ENCODE data around the gene RC3H2. TPM values are rescaled to one million over a fixed set of nuclear protein-coding genes. Genes with fewer than 3 reads are reported as not detected.
"Not testable (repeated sequence)": the region's sequence is repeated elsewhere in the genome, so short reads cannot be mapped to it uniquely, and the experiment has no call there.

The RC3H2 gene
- total RNA-seq, 1 experiment from 2014 or later, result 21.6 TPM

- Histone ChIP-seq H3K36me3 (replicated peaks; ENCODE audit: control insufficient read depth, insufficient read depth, low read length) (peaks cover 5% of the 10 kb centered on the region), H3K27me3 (ENCODE audit: control insufficient read depth, insufficient read depth, low read length) (no peaks in the 10 kb centered on the region), H3K4me3 (ENCODE audit: insufficient read depth, low read depth, low read length) (no peak overlapping the region)
- DNase-seq, result no peak
Observed at GRCh38 chr9:122939601-122940000, 34.4 kb upstream of the RC3H2 start.

GRCh38 chr9:122936883-122937282, 31.7 kb upstream of the RC3H2 start:
- Histone ChIP-seq H3K27me3 (ENCODE audit: control insufficient read depth, insufficient read depth, low read length) (no peaks in the 10 kb centered on the region), H3K36me3 (replicated peaks; ENCODE audit: control insufficient read depth, insufficient read depth, low read length) (peaks cover 5% of the 10 kb centered on the region), H3K4me3 (ENCODE audit: insufficient read depth, low read depth, low read length) (no peak overlapping the region)
- no peak for DNase-seq

- DNase-seq, result no peak
- Histone ChIP-seq H3K27me3 (ENCODE audit: control insufficient read depth, insufficient read depth, low read length) (no peaks in the 10 kb centered on the region), H3K36me3 (replicated peaks; ENCODE audit: control insufficient read depth, insufficient read depth, low read length) (peaks cover 5% of the 10 kb centered on the region), H3K4me3 (ENCODE audit: insufficient read depth, low read depth, low read length) (no peak overlapping the region)
Observed at GRCh38 chr9:122936464-122936863, 31.3 kb upstream of the RC3H2 start.

GRCh38 chr9:122931226-122932121, 26.3 kb upstream of the RC3H2 start, which contains the start of gene ZBTB26:
ZBTB26 (minus strand) TSS chr9:122931512; CDS start chr9:122919934, 11,578 bp downstream.
- H3K4me3 ChIP-seq (ENCODE audit: insufficient read depth, low read depth, low read length), result peak within 1 kb of the TSS; percentile 69
- peaks cover 3% of the 10 kb centered on the region for H3K36me3 ChIP-seq (replicated peaks; ENCODE audit: control insufficient read depth, insufficient read depth, low read length)
- no peaks in the 10 kb centered on the region for H3K27me3 ChIP-seq (ENCODE audit: control insufficient read depth, insufficient read depth, low read length)
- peak; percentile 98 for DNase-seq

- no peak for DNase-seq
- H3K27me3 ChIP-seq (ENCODE audit: control insufficient read depth, insufficient read depth, low read length), result no peaks in the 10 kb centered on the region
- peak overlapping the region; percentile 69 for H3K4me3 ChIP-seq (ENCODE audit: insufficient read depth, low read depth, low read length)
- no peaks in the 10 kb centered on the region for H3K36me3 ChIP-seq (replicated peaks; ENCODE audit: control insufficient read depth, insufficient read depth, low read length)
Observed at GRCh38 chr9:122930541-122931225, 25.5 kb upstream of the RC3H2 start.

GRCh38 chr9:122929796-122930354, 24.7 kb upstream of the RC3H2 start:
- Histone ChIP-seq H3K4me3 (ENCODE audit: insufficient read depth, low read depth, low read length) (no peak overlapping the region), H3K27me3 (ENCODE audit: control insufficient read depth, insufficient read depth, low read length) (no peaks in the 10 kb centered on the region), H3K36me3 (replicated peaks; ENCODE audit: control insufficient read depth, insufficient read depth, low read length) (no peaks in the 10 kb centered on the region)
- DNase-seq, result no peak

GRCh38 chr9:122923947-122924346, 18.8 kb upstream of the RC3H2 start:
- H3K27me3 ChIP-seq (ENCODE audit: control insufficient read depth, insufficient read depth, low read length), result no peaks in the 10 kb centered on the region
- H3K4me3 ChIP-seq (ENCODE audit: insufficient read depth, low read depth, low read length), result no peak overlapping the region

GRCh38 chr9:122922713-122923112, 17.6 kb upstream of the RC3H2 start:
- no peak for DNase-seq
- Histone ChIP-seq H3K4me3 (ENCODE audit: insufficient read depth, low read depth, low read length) (no peak overlapping the region), H3K36me3 (replicated peaks; ENCODE audit: control insufficient read depth, insufficient read depth, low read length) (peaks cover 6% of the 10 kb centered on the region), H3K27me3 (ENCODE audit: control insufficient read depth, insufficient read depth, low read length) (no peaks in the 10 kb centered on the region)

More at GRCh38 chr9:122923947-122924346, 18.8 kb upstream of the RC3H2 start:
- H3K36me3 ChIP-seq (replicated peaks; ENCODE audit: control insufficient read depth, insufficient read depth, low read length), result peaks cover under 1% of the 10 kb centered on the region
- no peak for DNase-seq

- no peak for DNase-seq
- H3K36me3 ChIP-seq (replicated peaks; ENCODE audit: control insufficient read depth, insufficient read depth, low read length), result peaks cover 6% of the 10 kb centered on the region
- no peaks in the 10 kb centered on the region for H3K27me3 ChIP-seq (ENCODE audit: control insufficient read depth, insufficient read depth, low read length)
- H3K4me3 ChIP-seq (ENCODE audit: insufficient read depth, low read depth, low read length), result no peak overlapping the region
Observed at GRCh38 chr9:122918310-122918709, 13.2 kb upstream of the RC3H2 start.

GRCh38 chr9:122912964-122913673, 8.0 kb upstream of the RC3H2 start, which contains the start of gene ZBTB6:
ZBTB6 (minus strand) TSS chr9:122913323; CDS start chr9:122912072, 1,251 bp downstream.
- DNase-seq, result peak; percentile 84
- peak within 1 kb of the TSS; percentile 80 for H3K4me3 ChIP-seq (ENCODE audit: insufficient read depth, low read depth, low read length)
- H3K36me3 ChIP-seq (replicated peaks; ENCODE audit: control insufficient read depth, insufficient read depth, low read length), result peaks cover 10% of the 10 kb centered on the region
- H3K27me3 ChIP-seq (ENCODE audit: control insufficient read depth, insufficient read depth, low read length), result no peaks in the 10 kb centered on the region

GRCh38 chr9:122912671-122912963, 7.5 kb upstream of the RC3H2 start:
- no peaks in the 10 kb centered on the region for H3K27me3 ChIP-seq (ENCODE audit: control insufficient read depth, insufficient read depth, low read length)
- no peak for DNase-seq
- peaks cover 10% of the 10 kb centered on the region for H3K36me3 ChIP-seq (replicated peaks; ENCODE audit: control insufficient read depth, insufficient read depth, low read length)
- peak overlapping the region; percentile 80 for H3K4me3 ChIP-seq (ENCODE audit: insufficient read depth, low read depth, low read length)

GRCh38 chr9:122906122-122906521, 963 bp upstream of the RC3H2 start:
- DNase-seq; H3K36me3 ChIP-seq (replicated peaks; ENCODE audit: control insufficient read depth, insufficient read depth, low read length); H3K4me3 ChIP-seq (ENCODE audit: insufficient read depth, low read depth, low read length); H3K27me3 ChIP-seq (ENCODE audit: control insufficient read depth, insufficient read depth, low read length): not testable (repeated sequence)

- peak overlapping the region; percentile 71 for H3K4me3 ChIP-seq (ENCODE audit: insufficient read depth, low read depth, low read length)
- DNase-seq, result peak; percentile 68
- H3K36me3 ChIP-seq (replicated peaks; ENCODE audit: control insufficient read depth, insufficient read depth, low read length), result no peaks in the 10 kb centered on the region
- H3K27me3 ChIP-seq (ENCODE audit: control insufficient read depth, insufficient read depth, low read length), result no peaks in the 10 kb centered on the region
Observed at GRCh38 chr9:122904466-122904822, 715 bp downstream of the RC3H2 start.

GRCh38 chr9:122900791-122901190, 4.4 kb downstream of the RC3H2 start:
- Histone ChIP-seq H3K27me3 (ENCODE audit: control insufficient read depth, insufficient read depth, low read length) (no peaks in the 10 kb centered on the region), H3K4me3 (ENCODE audit: insufficient read depth, low read depth, low read length) (no peak overlapping the region)
- DNase-seq, result no peak

More at GRCh38 chr9:122900791-122901190, 4.4 kb downstream of the RC3H2 start:
- peaks cover 2% of the 10 kb centered on the region for H3K36me3 ChIP-seq (replicated peaks; ENCODE audit: control insufficient read depth, insufficient read depth, low read length)
